Brain microvascular endothelial cell (primary cell): ENCODE data around the gene PDE3B.

Experiments
- DNase-seq: peaks from one replicate; pipeline ENCODE4 v3.0.0-alpha.2; 2020
- H3K27ac ChIP-seq: fragments of 250-450 bp; sonication (Bioruptor Pico); 2 replicates; pipeline ENCODE4 v1.5.1; 2020; ENCODE audit warnings: mild to moderate bottlenecking, moderate library complexity
- H3K27me3 ChIP-seq: fragments of 250-450 bp; sonication (Bioruptor Pico); replicated peaks from 2 replicates; pipeline ENCODE4 v1.5.1; 2020; ENCODE audit warnings: mild to moderate bottlenecking
- H3K36me3 ChIP-seq: fragments of 250-450 bp; sonication (Bioruptor Pico); replicated peaks from 2 replicates; pipeline ENCODE4 v1.5.1; 2020; ENCODE audit warnings: mild to moderate bottlenecking
- H3K4me3 ChIP-seq: 2 replicates; pipeline ENCODE4 v1.5.1; 2011; ENCODE audit warnings: low read depth, mild to moderate bottlenecking, control low read depth, low read length, moderate library complexity
- in situ Hi-C: cut with HindIII; loops from 2 replicates; pipeline ENCODE4 v1.10.0; 2017; ENCODE audit warnings: low sequenced_read_pairs, low pct_ligation_motif_present
- TF ChIP-seq, protein P1 (sequence below): IDR thresholded peaks from 2 replicates; pipeline ENCODE4 v1.5.1; 2011; ENCODE audit warnings: low read depth, mild to moderate bottlenecking, moderate library complexity, low read length, control low read depth, inconsistent platforms; ENCODE audit errors: missing control alignments

The PDE3B gene

GRCh38 chr11:14669499-14669898 lies 25.9 kb downstream of the PDE3B start:
- in situ Hi-C loops = no loop called here
- no peak for DNase-seq
- H3K27me3 ChIP-seq = no peaks in the 10 kb centered on the region
- no peak overlapping the region for H3K4me3 ChIP-seq
- no peak overlapping the region for H3K27ac ChIP-seq
- TF ChIP-seq, protein P1, sequence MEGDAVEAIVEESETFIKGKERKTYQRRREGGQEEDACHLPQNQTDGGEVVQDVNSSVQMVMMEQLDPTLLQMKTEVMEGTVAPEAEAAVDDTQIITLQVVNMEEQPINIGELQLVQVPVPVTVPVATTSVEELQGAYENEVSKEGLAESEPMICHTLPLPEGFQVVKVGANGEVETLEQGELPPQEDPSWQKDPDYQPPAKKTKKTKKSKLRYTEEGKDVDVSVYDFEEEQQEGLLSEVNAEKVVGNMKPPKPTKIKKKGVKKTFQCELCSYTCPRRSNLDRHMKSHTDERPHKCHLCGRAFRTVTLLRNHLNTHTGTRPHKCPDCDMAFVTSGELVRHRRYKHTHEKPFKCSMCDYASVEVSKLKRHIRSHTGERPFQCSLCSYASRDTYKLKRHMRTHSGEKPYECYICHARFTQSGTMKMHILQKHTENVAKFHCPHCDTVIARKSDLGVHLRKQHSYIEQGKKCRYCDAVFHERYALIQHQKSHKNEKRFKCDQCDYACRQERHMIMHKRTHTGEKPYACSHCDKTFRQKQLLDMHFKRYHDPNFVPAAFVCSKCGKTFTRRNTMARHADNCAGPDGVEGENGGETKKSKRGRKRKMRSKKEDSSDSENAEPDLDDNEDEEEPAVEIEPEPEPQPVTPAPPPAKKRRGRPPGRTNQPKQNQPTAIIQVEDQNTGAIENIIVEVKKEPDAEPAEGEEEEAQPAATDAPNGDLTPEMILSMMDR = no peak
- no peaks in the 10 kb centered on the region for H3K36me3 ChIP-seq

DNA sequence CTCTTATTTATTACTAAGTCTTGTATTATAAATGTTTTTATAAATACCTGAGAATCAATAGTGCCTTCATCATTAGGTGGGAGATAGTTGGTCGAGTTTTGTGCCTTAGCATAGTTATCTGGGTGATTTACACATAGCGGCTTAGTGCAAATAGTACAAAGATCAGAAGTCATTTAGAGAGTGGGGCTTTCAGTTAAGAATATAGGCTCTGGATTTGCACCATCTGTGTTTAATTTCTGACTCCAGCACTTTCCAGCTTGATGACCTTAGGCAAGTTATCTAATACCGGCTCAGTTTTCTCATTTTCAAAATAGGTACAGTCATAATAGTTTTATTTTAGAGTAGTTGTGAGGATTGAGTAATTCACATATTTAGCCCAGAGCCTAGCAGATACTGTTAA lies 26.4 kb downstream of the PDE3B start:
- in situ Hi-C loops = no loop called here
- Histone ChIP-seq H3K36me3 (no peaks in the 10 kb centered on the region), H3K27me3 (no peaks in the 10 kb centered on the region), H3K4me3 (no peak overlapping the region), H3K27ac (no peak overlapping the region)
- TF ChIP-seq, protein P1 = no peak
- DNase-seq = no peak

DNA sequence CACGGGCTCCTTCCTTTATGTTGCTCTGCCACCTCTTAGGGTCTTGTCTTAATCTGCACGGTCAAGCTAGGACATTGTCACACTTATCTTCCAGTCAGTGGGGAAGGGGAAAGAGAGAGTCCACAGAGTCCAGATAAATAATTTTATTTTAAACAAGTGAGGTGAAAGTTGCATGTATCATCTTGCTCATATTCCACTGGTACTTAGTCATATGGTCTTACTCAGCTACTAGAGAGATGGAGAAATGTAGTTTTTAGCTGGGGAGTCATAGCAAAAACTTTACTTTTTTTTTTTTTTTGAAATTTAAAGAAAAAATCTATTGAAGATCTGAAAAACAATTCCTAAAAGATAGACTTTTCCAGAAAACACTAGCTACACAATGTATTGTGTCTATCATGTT lies 29.0 kb downstream of the PDE3B start:
- TF ChIP-seq, protein P1 = no peak

DNA sequence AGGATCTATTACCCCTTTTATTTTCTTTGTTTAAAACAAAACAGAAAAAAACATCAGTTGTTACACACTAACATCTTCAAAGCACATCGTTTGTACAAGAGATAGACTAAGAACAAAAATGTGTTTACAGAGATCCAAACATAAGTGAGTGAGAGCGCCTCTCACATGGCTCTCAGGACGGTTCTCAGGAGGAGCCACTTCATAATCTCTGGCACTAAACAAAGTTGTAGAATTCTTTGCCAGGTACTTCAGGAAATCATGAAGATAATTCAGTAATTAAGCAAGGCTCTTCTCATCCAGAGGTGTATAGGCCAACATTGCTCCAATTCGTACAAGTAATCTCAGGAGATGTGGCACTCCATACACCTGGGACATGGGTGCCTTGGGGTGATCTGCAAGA lies 29.8 kb downstream of the PDE3B start:
- Histone ChIP-seq H3K36me3 (no peaks in the 10 kb centered on the region), H3K27me3 (no peaks in the 10 kb centered on the region), H3K27ac (no peak overlapping the region), H3K4me3 (no peak overlapping the region)
- DNase-seq = no peak
- in situ Hi-C loops = no loop called here
- TF ChIP-seq, protein P1 = no peak

More for the DNA sequence above, 29.0 kb downstream of the PDE3B start:
- no peak for DNase-seq
- H3K36me3 ChIP-seq = no peaks in the 10 kb centered on the region
- no peak overlapping the region for H3K4me3 ChIP-seq
- in situ Hi-C loops = no loop called here
- H3K27me3 ChIP-seq = no peaks in the 10 kb centered on the region
- H3K27ac ChIP-seq = no peak overlapping the region

DNA sequence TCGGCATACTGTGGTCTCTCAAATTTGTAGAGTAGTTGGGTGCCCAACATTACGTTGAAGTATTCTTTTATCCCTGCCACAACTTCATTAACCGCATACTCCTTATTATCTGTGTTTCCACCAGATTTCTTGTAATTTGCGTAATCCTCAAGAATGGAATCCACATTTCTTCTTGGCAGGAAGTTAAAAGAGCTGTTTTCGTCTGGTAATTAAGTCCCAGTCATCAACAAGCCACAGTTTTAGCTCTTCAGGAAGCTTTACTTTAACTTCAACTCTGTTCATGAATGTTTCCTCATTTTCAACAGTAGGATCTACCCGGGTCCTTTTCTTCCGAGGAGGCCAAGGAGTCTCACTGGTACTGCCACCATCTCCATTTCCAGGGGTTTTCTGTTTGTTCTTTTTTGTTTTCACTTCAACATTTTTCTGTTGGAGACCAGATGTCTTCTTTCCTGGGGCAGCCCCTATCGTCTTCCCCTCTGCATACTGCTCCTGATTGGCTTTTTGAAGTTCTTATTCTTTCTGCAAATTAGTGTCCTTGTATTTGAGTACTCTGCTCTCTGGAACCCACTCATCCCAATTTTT lies 30.3 kb downstream of the PDE3B start:
- Histone ChIP-seq H3K36me3 (no peaks in the 10 kb centered on the region), H3K4me3 (no peak overlapping the region), H3K27ac (no peak overlapping the region), H3K27me3 (no peaks in the 10 kb centered on the region)
- TF ChIP-seq, protein P1 = no peak
- no peak for DNase-seq
- in situ Hi-C loops = no loop called here

- Histone ChIP-seq H3K27ac (no peak overlapping the region), H3K4me3 (no peak overlapping the region), H3K36me3 (no peaks in the 10 kb centered on the region), H3K27me3 (no peaks in the 10 kb centered on the region)
- no peak for DNase-seq
- TF ChIP-seq, protein P1 = no peak
- in situ Hi-C loops = no loop called here
These were observed 32.5 kb downstream of the PDE3B start for GRCh38 chr11:14676068-14676467.
